Mammary epithelial cell (primary cell): ENCODE measurements around the gene TTC16.

ENCODE experiments used
- EZH2 ChIP-seq: IDR thresholded peaks from 2 replicates; pipeline ENCODE4 v1.6.1; 2012; ENCODE audit warnings: low read length, inconsistent platforms, borderline replicate concordance
- TF ChIP-seq, protein P1 (sequence below), 2 donors: IDR thresholded peaks in 1 of 2; conservative IDR thresholded peaks in 1 of 2; 2 replicates each; pipeline ENCODE4 v1.5.1; 2011 to 2012; ENCODE audit warnings: inconsistent platforms in 2 of 2, low read length in 2 of 2, mild to moderate bottlenecking in 2 of 2, control low read depth in 1 of 2, low read depth in 1 of 2; ENCODE audit not compliant: insufficient read depth in 1 of 2; ENCODE audit errors: extremely low read depth in 1 of 2

- TF ChIP-seq, protein P1, sequence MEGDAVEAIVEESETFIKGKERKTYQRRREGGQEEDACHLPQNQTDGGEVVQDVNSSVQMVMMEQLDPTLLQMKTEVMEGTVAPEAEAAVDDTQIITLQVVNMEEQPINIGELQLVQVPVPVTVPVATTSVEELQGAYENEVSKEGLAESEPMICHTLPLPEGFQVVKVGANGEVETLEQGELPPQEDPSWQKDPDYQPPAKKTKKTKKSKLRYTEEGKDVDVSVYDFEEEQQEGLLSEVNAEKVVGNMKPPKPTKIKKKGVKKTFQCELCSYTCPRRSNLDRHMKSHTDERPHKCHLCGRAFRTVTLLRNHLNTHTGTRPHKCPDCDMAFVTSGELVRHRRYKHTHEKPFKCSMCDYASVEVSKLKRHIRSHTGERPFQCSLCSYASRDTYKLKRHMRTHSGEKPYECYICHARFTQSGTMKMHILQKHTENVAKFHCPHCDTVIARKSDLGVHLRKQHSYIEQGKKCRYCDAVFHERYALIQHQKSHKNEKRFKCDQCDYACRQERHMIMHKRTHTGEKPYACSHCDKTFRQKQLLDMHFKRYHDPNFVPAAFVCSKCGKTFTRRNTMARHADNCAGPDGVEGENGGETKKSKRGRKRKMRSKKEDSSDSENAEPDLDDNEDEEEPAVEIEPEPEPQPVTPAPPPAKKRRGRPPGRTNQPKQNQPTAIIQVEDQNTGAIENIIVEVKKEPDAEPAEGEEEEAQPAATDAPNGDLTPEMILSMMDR (conservative IDR thresholded peaks at IDR 0.05 in 1 of 2, IDR thresholded peaks at IDR 0.05 in 1 of 2; ENCODE audit: extremely low read depth in 1 of 2, insufficient read depth in 1 of 2, low read depth in 1 of 2, low read length in 2 of 2) = no peak
- no peak for TF ChIP-seq EZH2
Observed at GRCh38 chr9:127720031-127720864, 4.4 kb downstream of the TTC16 start.
